22Rv1 (cell line): Measurements from ENCODE around the gene CSMD2.

Source experiments
- ZFX ChIP-seq: fragments of 450-650 bp; IDR thresholded peaks from 2 replicates; pipeline ENCODE4 v1.6.1; 2017; ENCODE audit warnings: antibody characterized with exemption, borderline replicate concordance
- TF ChIP-seq, protein P1 (sequence below): fragments of 450-650 bp; IDR thresholded peaks from 2 replicates; pipeline ENCODE4 v1.5.1; 2017; ENCODE audit warnings: mild to moderate bottlenecking

DNA sequence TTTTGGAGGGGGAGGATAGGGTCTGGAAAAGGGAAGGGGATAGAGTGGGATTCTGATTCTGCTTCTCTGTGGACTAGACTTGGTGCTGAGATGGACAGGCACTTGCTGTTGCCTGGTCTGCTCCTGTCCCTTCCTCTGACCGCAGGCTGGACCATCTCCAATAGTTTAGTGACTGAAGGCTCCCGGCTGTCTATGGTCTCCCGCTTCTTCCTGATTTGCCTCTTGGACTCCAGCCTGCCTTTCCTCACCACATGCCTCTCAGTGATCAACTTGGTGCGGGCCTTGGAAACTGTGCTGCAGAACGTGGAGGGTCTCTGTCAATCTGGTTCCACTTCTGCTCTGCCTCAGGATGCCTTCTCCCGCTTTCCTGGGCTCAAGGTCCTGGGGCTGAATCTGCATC, 698.9 kb downstream of the CSMD2 start:
- TF ChIP-seq, protein P1, sequence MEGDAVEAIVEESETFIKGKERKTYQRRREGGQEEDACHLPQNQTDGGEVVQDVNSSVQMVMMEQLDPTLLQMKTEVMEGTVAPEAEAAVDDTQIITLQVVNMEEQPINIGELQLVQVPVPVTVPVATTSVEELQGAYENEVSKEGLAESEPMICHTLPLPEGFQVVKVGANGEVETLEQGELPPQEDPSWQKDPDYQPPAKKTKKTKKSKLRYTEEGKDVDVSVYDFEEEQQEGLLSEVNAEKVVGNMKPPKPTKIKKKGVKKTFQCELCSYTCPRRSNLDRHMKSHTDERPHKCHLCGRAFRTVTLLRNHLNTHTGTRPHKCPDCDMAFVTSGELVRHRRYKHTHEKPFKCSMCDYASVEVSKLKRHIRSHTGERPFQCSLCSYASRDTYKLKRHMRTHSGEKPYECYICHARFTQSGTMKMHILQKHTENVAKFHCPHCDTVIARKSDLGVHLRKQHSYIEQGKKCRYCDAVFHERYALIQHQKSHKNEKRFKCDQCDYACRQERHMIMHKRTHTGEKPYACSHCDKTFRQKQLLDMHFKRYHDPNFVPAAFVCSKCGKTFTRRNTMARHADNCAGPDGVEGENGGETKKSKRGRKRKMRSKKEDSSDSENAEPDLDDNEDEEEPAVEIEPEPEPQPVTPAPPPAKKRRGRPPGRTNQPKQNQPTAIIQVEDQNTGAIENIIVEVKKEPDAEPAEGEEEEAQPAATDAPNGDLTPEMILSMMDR: no peak
- no peak for TF ChIP-seq ZFX
